Measurements from ENCODE around the gene PAPOLG. TPM values are rescaled to one million over a fixed set of nuclear protein-coding genes. Genes with fewer than 3 reads are reported as not detected.
A peak's percentile ranks its signal among the peaks of the same experiment; 100 is the strongest.

PAPOLG gene
- total RNA-seq, 2 experiments from 2014 or later, result 14.4 to 15.7 TPM

DNA sequence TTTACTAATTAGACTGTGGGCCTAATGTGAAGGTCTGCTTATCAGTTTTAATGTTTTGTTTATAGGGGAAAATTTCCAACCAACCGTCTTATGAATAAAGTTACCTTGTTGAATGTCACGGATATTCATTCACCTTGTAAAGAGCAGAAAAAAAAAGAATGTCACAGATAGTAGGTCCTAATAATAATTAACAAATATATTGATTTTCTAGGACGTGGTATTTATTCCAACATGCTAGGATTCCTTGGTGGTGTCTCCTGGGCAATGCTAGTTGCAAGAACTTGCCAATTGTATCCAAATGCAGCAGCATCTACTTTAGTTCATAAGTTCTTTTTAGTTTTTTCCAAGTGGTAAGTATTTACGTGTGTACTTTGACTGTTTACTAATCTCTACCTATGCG is 23.4 kb downstream of the PAPOLG start:
- ChIA-PET CTCF (interaction anchor here (0.9 kb wide), 1 partner anchor 72 kb away, joined by 3 read pairs; no protein-coding TSS in a partner anchor), POLR2A (no interaction called here)
- no peak overlapping the region for H3K4me3 Mint-ChIP-seq
- H3K27ac Mint-ChIP-seq, result no peak overlapping the region
- peaks cover 35% of the 10 kb centered on the region for H3K36me3 Mint-ChIP-seq
- H3K9me3 Mint-ChIP-seq, result no peaks in the 10 kb centered on the region
- intact Hi-C loops (cut with micrococcal nuclease), result no loop called here
- no peaks in the 10 kb centered on the region for H3K4me1 Mint-ChIP-seq (ENCODE audit: low read depth)
- no peak for DNase-seq
- no peaks in the 10 kb centered on the region for H3K27me3 Mint-ChIP-seq

DNA sequence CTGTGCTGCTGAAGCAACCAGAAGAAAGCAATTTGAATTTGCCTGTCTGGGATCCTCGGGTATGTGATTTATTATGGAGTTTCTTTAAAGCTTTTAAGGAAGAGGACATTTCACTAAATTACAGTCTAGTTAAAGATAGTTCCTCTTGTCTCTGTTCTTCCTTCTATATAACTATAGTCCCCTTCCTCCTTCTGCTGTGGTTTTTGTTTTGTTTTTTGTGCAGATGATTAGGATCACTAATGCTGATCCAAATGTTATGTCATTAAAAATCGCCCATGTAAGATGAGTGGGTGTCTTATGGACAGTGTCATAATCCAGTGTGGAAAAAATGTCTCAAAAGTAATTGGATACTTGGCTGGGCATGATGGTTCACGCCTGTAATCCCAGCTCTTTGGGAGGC is 24.7 kb downstream of the PAPOLG start:
- intact Hi-C loops (cut with micrococcal nuclease), result no loop called here
- H3K4me3 Mint-ChIP-seq, result no peak overlapping the region
- no peaks in the 10 kb centered on the region for H3K27me3 Mint-ChIP-seq
- ChIA-PET CTCF (no interaction called here), POLR2A (no interaction called here)
- no peaks in the 10 kb centered on the region for H3K9me3 Mint-ChIP-seq
- DNase-seq, result no peak
- H3K36me3 Mint-ChIP-seq, result peaks cover 32% of the 10 kb centered on the region
- H3K4me1 Mint-ChIP-seq (ENCODE audit: low read depth), result no peaks in the 10 kb centered on the region
- no peak overlapping the region for H3K27ac Mint-ChIP-seq

DNA sequence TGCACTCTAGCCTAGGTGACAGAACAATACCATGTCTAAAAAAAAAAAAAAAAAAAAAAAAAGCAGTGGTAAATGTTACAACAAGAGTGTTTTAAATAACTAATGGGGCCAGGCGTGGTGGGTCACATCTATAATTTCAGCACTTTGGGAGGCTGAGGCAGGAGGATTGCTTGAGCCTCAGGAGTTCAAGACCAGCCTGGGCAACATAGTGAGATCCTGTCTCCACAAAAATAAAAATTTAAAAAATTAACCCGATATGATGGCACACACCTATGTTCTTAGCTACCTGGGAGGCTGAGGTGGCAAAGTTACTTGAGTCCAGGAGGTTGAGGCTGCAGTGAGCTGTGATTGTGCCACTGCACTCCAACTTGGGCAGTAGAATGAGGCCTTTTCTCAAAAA is 37.1 kb downstream of the PAPOLG start:
- DNase-seq, result no peak
- Mint-ChIP-seq H3K4me3 (no peak overlapping the region), H3K4me1 (ENCODE audit: low read depth) (peaks cover 15% of the 10 kb centered on the region), H3K27ac (no peak overlapping the region), H3K36me3 (peaks cover 35% of the 10 kb centered on the region), H3K27me3 (no peaks in the 10 kb centered on the region), H3K9me3 (no peaks in the 10 kb centered on the region)
- ChIA-PET CTCF (interaction anchor here (1.3 to 1.8 kb wide), 3 partner anchors 37 to 208 kb away, joined by 3 to 12 read pairs (median 4); partner anchors contain the start of gene PAPOLG), POLR2A (no interaction called here)
- intact Hi-C loops (cut with micrococcal nuclease), result no loop called here

DNA sequence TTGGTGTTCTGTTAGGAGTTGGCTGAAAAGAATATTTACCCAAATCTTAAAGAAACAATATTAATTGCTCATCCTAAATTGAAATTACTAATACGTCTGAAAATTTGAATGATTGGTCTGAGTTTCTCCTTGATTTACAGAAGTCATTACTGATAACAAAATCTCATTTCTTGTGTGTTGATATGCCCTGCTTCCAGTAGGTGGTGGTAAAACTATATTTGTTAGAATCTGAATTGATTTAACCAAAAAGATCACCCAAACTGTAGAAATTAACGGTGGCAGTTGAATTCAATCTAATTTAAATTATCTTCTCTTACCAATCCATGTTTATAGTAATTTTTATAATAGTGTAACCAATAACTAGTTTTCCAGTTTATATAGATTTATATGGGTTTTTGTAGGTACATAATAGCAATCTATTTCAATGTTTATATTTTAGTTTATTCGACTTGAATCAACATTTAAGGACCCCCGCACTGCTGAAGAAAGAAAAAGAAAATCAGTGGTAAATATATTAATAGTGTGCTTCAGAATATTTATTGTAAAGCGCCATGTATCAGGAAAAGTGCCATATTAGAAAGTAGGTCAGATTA is 38.3 kb downstream of the PAPOLG start:
- POLR2A ChIA-PET, result no interaction called here
- Mint-ChIP-seq H3K27ac (no peak overlapping the region), H3K27me3 (no peaks in the 10 kb centered on the region), H3K36me3 (peaks cover 32% of the 10 kb centered on the region), H3K9me3 (no peaks in the 10 kb centered on the region), H3K4me1 (ENCODE audit: low read depth) (peaks cover 15% of the 10 kb centered on the region), H3K4me3 (no peak overlapping the region)
- no peak for DNase-seq
- intact Hi-C loops (cut with micrococcal nuclease), result loop anchor here (1.0 kb wide), 1 partner anchor 205 kb away; no protein-coding TSS in a partner anchor
- CTCF ChIA-PET, result interaction anchor here (1.0 to 1.8 kb wide), 2 partner anchors 12 to 205 kb away, joined by 3 to 12 read pairs; no protein-coding TSS in a partner anchor

DNA sequence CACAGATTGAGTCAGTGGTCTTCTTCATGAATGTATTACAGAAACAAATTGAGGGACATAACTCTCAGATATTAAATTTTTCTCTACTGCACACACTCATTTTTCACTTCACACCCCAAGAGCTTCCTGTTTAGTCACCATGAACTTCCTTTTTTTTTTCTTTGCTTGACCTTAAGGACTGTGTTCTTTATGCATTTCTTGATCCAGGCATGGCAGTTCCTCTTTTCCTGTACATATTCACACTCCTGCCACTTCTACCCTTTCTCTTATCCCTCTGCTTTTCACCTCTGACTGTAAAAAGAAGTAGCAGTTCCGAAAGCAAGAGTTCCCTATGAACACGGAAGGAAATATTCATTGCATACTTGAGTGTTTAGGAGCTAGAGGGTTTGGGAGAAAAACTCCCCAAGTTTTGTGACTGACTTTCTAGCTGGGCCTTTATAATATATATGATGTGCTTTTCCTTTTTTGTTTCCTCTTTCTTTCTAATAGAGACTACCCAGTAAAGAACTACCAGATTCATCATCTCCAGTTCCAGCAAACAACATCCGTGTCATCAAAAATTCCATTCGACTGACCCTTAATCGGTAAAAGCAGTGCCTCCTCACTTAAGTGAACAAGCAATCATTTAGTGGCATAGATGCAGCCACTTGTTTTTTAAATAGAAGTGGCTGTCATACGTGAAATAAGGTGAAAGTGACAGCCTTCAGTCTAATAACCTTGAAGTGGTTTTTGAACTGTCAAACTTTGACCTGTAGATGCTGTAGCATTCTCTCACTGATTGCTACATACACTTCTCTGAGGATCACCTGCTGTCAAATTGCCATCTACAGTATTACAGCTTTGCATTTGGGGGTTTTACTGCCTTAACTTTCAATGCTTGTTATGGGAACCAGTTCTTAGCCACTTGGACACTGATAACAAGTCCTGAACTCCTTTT is 40.8 kb downstream of the PAPOLG start:
- intact Hi-C loops (cut with micrococcal nuclease), result loop anchor here (2.0 kb wide), 1 partner anchor 22 kb away; no protein-coding TSS in a partner anchor
- DNase-seq, result no peak
- Mint-ChIP-seq H3K4me3 (no peak overlapping the region), H3K9me3 (no peaks in the 10 kb centered on the region), H3K4me1 (ENCODE audit: low read depth) (peaks cover 15% of the 10 kb centered on the region), H3K36me3 (peaks cover 31% of the 10 kb centered on the region), H3K27me3 (no peaks in the 10 kb centered on the region), H3K27ac (peak overlapping the region; percentile 8)
- CTCF ChIA-PET, result interaction anchor here (0.8 to 1.1 kb wide), 3 partner anchors 9 to 201 kb away, joined by 3 to 4 read pairs (median 3); no protein-coding TSS in a partner anchor
- POLR2A ChIA-PET, result no interaction called here

DNA sequence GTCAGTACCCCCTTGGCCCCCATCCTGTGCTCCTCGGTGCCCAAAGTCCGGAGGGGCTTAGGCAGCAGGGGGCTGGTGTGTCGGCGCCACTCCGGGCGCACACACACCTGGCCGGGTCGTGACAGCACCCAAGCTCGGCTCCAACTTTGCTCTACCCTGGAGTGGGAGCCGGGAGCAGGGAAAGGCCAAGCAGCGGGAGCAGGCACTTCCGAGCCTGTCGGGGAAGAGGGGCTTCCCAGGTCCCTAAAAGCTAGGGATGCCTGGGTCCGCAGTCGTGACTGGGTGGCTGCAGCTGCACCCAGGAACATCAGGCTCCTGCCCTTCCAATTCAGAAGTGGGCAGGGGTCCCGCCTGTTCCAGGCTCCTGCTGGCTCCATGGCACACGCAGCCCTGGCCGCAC is 48.4 kb downstream of the PAPOLG start:
- POLR2A ChIA-PET, result interaction anchor here (3.8 kb wide), 1 partner anchor 78 kb away, joined by 28 read pairs; the partner anchor contains the start of gene REL
- H3K4me1 Mint-ChIP-seq (ENCODE audit: low read depth), result peaks cover 41% of the 10 kb centered on the region
- intact Hi-C loops (cut with micrococcal nuclease), result no loop called here

DNA sequence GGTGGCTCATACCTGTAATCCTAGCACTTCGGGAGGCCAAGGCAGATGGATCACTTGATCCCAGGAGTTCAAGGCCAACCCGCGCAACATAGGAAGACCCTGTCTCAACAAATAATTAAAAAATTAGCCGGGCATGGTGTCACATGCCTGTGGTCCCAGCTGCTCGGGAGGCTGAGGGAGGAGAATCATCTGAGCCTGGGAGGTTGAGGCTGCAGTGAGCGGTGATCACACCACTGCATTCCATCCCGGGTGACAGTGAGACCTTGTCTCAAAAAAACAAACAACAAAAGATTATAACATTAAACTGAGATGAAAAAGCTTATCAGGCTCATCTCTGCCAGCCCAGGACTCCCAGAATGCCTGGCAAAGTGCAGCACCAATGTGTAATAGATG is 50.5 kb downstream of the PAPOLG start:
- CTCF ChIA-PET, result interaction anchor here (0.7 to 5.9 kb wide), 4 partner anchors 12 to 192 kb away, joined by 3 to 74 read pairs (median 20); no protein-coding TSS in a partner anchor
- peaks cover 2% of the 10 kb centered on the region for H3K36me3 Mint-ChIP-seq
- no peaks in the 10 kb centered on the region for H3K27me3 Mint-ChIP-seq
- intact Hi-C loops (cut with micrococcal nuclease), result loop anchor here (2.0 to 5.0 kb wide), 4 partner anchors 49 to 211 kb away; partner anchors contain the start of genes PAPOLG, PEX13 and PUS10
- peak overlapping the region; percentile 36 for H3K4me3 Mint-ChIP-seq
- POLR2A ChIA-PET, result interaction anchor here (0.9 to 3.8 kb wide), 5 partner anchors 51 to 92 kb away, joined by 3 to 28 read pairs (median 4); partner anchors contain the start of genes PAPOLG and REL
- H3K4me1 Mint-ChIP-seq (ENCODE audit: low read depth), result peaks cover 49% of the 10 kb centered on the region
- peak overlapping the region; percentile 88 for H3K27ac Mint-ChIP-seq
- DNase-seq, result no peak
- H3K9me3 Mint-ChIP-seq, result no peaks in the 10 kb centered on the region

More for the DNA sequence above, 48.4 kb downstream of the PAPOLG start:
- H3K27me3 Mint-ChIP-seq, result no peaks in the 10 kb centered on the region
- CTCF ChIA-PET, result interaction anchor here (1.0 to 4.9 kb wide), 6 partner anchors 80 to 194 kb away, joined by 3 to 74 read pairs (median 6); no protein-coding TSS in a partner anchor
- H3K4me3 Mint-ChIP-seq, result no peak overlapping the region
- H3K27ac Mint-ChIP-seq, result no peak overlapping the region
- no peak for DNase-seq
- H3K9me3 Mint-ChIP-seq, result no peaks in the 10 kb centered on the region
- peaks cover 5% of the 10 kb centered on the region for H3K36me3 Mint-ChIP-seq

DNA sequence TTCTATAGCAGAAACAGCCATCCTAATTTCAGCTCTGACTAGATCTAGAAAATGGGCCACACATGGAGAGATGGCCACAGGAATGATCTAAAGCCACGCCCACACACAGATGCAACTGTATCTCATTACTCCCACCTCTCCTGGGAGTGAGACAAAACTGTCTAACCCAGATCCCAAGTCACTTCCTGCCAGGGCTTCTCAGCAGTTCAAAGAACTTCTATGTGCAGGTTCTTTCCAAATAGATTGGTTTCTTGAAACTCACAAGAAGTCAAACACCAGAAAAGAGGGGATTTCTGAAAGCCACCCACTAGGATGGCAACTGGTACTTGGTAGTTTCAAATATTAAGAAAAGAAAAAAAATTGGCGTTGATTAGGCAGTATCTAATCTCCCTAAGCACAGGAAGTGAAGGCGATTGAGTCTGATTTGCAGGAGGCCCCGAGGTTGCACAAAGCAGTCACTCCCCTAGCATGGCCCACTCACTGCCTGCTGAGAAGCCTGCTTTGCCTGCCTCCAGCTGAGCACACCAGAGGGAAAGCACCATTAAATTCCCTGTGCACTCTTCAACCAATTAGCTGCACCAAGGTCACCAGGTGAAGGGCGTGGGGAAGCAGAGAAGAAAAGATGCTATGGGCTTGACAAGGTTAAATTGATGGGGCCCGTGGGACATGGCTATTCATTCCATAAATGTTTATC is 51.1 kb downstream of the PAPOLG start:
- Mint-ChIP-seq H3K27ac (peak overlapping the region; percentile 88), H3K36me3 (peaks cover 2% of the 10 kb centered on the region), H3K4me1 (ENCODE audit: low read depth) (peaks cover 49% of the 10 kb centered on the region), H3K4me3 (peak overlapping the region; percentile 36), H3K27me3 (no peaks in the 10 kb centered on the region), H3K9me3 (no peaks in the 10 kb centered on the region)
- peak; percentile 81 for DNase-seq
- ChIA-PET CTCF (interaction anchor here (0.7 to 5.9 kb wide), 3 partner anchors 12 to 192 kb away, joined by 3 to 74 read pairs (median 36); no protein-coding TSS in a partner anchor), POLR2A (interaction anchor here (0.9 to 3.8 kb wide), 6 partner anchors 12 to 92 kb away, joined by 3 to 28 read pairs (median 4); partner anchors contain the start of genes PAPOLG and REL)
- intact Hi-C loops (cut with micrococcal nuclease), result loop anchor here (1.0 to 5.0 kb wide), 8 partner anchors 12 to 210 kb away; partner anchors contain the start of genes PAPOLG, PEX13 and PUS10

DNA sequence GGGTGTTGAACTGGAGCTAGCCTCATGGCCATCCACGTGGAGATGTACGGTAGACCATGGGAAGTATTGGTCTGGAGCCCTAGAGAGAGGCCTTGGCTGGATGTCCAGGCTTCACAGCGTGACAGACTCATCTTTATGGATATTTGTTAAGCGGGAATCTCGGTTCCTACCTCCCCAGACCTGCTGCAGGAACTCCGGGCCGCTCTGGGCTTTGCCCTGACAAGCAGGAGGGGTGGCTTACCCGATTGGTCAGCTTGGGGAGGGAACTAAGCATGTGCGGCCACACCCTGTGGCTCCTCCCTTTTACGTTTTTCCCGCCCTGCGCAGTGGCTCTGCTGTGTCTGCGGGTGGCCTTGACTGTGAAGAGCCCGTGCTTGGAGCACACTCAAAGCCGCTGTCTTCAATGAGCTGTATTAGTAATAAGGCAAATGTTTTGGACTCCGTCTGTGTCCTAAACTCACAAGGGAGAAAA is 52.3 kb downstream of the PAPOLG start:
- ChIA-PET POLR2A (interaction anchor here (0.6 to 3.8 kb wide), 4 partner anchors 10 to 74 kb away, joined by 3 to 28 read pairs (median 3); partner anchors contain the start of gene REL), CTCF (interaction anchor here (0.8 to 5.9 kb wide), 3 partner anchors 11 to 190 kb away, joined by 4 to 74 read pairs (median 36); no protein-coding TSS in a partner anchor)
- no peaks in the 10 kb centered on the region for H3K9me3 Mint-ChIP-seq
- no peaks in the 10 kb centered on the region for H3K27me3 Mint-ChIP-seq
- H3K27ac Mint-ChIP-seq, result peak overlapping the region; percentile 88
- no peak for DNase-seq
- H3K36me3 Mint-ChIP-seq, result peaks cover 2% of the 10 kb centered on the region
- no peak overlapping the region for H3K4me3 Mint-ChIP-seq
- intact Hi-C loops (cut with micrococcal nuclease), result loop anchor here (5.0 kb wide), 3 partner anchors 51 to 209 kb away; partner anchors contain the start of genes PAPOLG, PEX13 and PUS10
- H3K4me1 Mint-ChIP-seq (ENCODE audit: low read depth), result peaks cover 49% of the 10 kb centered on the region

DNA sequence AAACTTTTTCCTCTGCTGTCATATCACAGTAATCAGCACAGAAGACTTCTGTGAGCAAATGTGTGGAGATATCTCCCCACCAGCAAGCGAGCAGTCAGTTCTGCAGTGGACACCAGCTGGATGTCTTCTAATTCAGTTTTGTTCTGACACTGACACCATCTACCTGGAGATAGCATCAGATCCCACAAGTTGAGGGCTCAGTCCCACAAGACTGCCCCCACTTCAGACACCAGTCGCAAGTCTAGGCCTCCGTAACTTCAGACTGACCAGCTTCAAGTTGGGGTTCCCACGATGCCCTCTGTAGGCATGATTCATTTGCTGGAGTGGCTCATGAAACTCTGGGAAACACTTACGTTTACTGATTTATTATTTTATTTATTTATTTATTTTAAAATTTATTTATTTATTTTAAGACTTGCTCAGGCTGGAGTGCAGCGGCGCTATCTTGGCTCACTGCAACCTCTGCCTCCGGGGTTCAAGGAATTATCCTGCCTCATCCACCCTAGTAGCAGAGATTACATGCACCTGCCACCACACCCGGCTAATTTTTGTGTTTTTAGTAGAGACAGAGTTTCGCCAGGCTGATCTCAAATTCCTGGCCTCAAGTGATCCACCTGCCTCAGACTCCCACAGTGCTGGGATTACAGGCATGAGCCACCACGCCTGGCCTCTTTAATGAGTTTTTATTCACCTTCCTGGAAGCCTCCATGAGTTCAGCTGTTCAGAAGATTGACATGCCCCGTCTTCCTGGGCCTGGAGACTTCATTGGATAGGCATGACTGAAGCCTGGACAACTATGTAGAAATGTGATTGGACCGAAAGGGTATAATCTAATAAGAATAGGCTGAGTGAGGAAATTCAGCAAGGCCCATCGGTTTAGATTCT is 55.7 kb downstream of the PAPOLG start:
- ChIA-PET POLR2A (no interaction called here), CTCF (interaction anchor here (1.7 kb wide), 1 partner anchor 187 kb away, joined by 4 read pairs; no protein-coding TSS in a partner anchor)
- DNase-seq, result no peak
- Mint-ChIP-seq H3K27me3 (no peaks in the 10 kb centered on the region), H3K36me3 (no peaks in the 10 kb centered on the region), H3K27ac (no peak overlapping the region), H3K4me1 (ENCODE audit: low read depth) (peaks cover 35% of the 10 kb centered on the region), H3K9me3 (no peaks in the 10 kb centered on the region), H3K4me3 (no peak overlapping the region)
- intact Hi-C loops (cut with micrococcal nuclease), result no loop called here
